Measurements from ENCODE around the gene TPK1. TPM values are rescaled to one million over a fixed set of nuclear protein-coding genes. Genes with fewer than 3 reads are reported as not detected.
"Not testable (repeated sequence)": the region's sequence is repeated elsewhere in the genome, so short reads cannot be mapped to it uniquely, and the experiment has no call there.

TPK1 gene
- total RNA-seq, 1 donor, result 6.9 TPM

GRCh38 chr7:144428431-144428830 lies 407.4 kb downstream of the TPK1 start:
- no peak overlapping the region for H3K4me3 ChIP-seq (ENCODE audit: insufficient read depth, low read length)
- H3K27me3 ChIP-seq (ENCODE audit: insufficient read depth, low read length), result no peaks in the 10 kb centered on the region
- no peaks in the 10 kb centered on the region for H3K79me2 ChIP-seq (ENCODE audit: insufficient read depth, low read length)
- DNase-seq (ENCODE audit: insufficient read length, low spot score, missing footprints), result no peak
- H3K9me3 ChIP-seq (ENCODE audit: low read depth, low read length), result no peaks in the 10 kb centered on the region
- H2AFZ ChIP-seq (ENCODE audit: low read length), result no peak overlapping the region
- H3K36me3 ChIP-seq (ENCODE audit: insufficient read depth, low read length), result no peaks in the 10 kb centered on the region
- H3K4me1 ChIP-seq (ENCODE audit: insufficient read depth, low read length), result no peaks in the 10 kb centered on the region
- H4K20me1 ChIP-seq (ENCODE audit: insufficient read depth, low read length), result no peaks in the 10 kb centered on the region
- H3K27ac ChIP-seq (ENCODE audit: low read depth, low read length), result no peak overlapping the region
- no peak overlapping the region for H3K4me2 ChIP-seq (ENCODE audit: insufficient read depth, low read length)
- no peak for TF ChIP-seq CTCF (IDR thresholded peaks at IDR 0.05; ENCODE audit: extremely low read depth, low read depth, low read length)

GRCh38 chr7:144427539-144427938 lies 408.3 kb downstream of the TPK1 start:
- not testable (repeated sequence) for DNase-seq (ENCODE audit: insufficient read length, low spot score, missing footprints); H2AFZ ChIP-seq (ENCODE audit: low read length); H3K36me3 ChIP-seq (ENCODE audit: insufficient read depth, low read length); H3K27me3 ChIP-seq (ENCODE audit: insufficient read depth, low read length); H4K20me1 ChIP-seq (ENCODE audit: insufficient read depth, low read length); H3K9me3 ChIP-seq (ENCODE audit: low read depth, low read length); H3K4me2 ChIP-seq (ENCODE audit: insufficient read depth, low read length); H3K4me3 ChIP-seq (ENCODE audit: insufficient read depth, low read length); H3K4me1 ChIP-seq (ENCODE audit: insufficient read depth, low read length); H3K79me2 ChIP-seq (ENCODE audit: insufficient read depth, low read length); H3K27ac ChIP-seq (ENCODE audit: low read depth, low read length)

GRCh38 chr7:144418931-144419330 lies 416.9 kb downstream of the TPK1 start:
- not testable (repeated sequence) for H3K4me3 ChIP-seq (ENCODE audit: insufficient read depth, low read length)

GRCh38 chr7:144416341-144416740 lies 419.5 kb downstream of the TPK1 start:
- Histone ChIP-seq H3K27me3 (ENCODE audit: insufficient read depth, low read length) (no peaks in the 10 kb centered on the region), H3K79me2 (ENCODE audit: insufficient read depth, low read length) (no peaks in the 10 kb centered on the region), H3K27ac (ENCODE audit: low read depth, low read length) (no peak overlapping the region), H3K4me2 (ENCODE audit: insufficient read depth, low read length) (no peak overlapping the region), H3K4me1 (ENCODE audit: insufficient read depth, low read length) (no peaks in the 10 kb centered on the region), H2AFZ (ENCODE audit: low read length) (no peak overlapping the region), H4K20me1 (ENCODE audit: insufficient read depth, low read length) (no peaks in the 10 kb centered on the region), H3K36me3 (ENCODE audit: insufficient read depth, low read length) (no peaks in the 10 kb centered on the region), H3K9me3 (ENCODE audit: low read depth, low read length) (no peaks in the 10 kb centered on the region), H3K4me3 (ENCODE audit: insufficient read depth, low read length) (no peak overlapping the region)
- TF ChIP-seq CTCF (IDR thresholded peaks at IDR 0.05; ENCODE audit: extremely low read depth, low read depth, low read length), result no peak
- no peak for DNase-seq (ENCODE audit: insufficient read length, low spot score, missing footprints)

More at GRCh38 chr7:144418931-144419330, 416.9 kb downstream of the TPK1 start:
- H4K20me1 ChIP-seq (ENCODE audit: insufficient read depth, low read length); H3K36me3 ChIP-seq (ENCODE audit: insufficient read depth, low read length); H2AFZ ChIP-seq (ENCODE audit: low read length); H3K79me2 ChIP-seq (ENCODE audit: insufficient read depth, low read length); DNase-seq (ENCODE audit: insufficient read length, low spot score, missing footprints); H3K27me3 ChIP-seq (ENCODE audit: insufficient read depth, low read length); H3K9me3 ChIP-seq (ENCODE audit: low read depth, low read length); H3K4me2 ChIP-seq (ENCODE audit: insufficient read depth, low read length); H3K4me1 ChIP-seq (ENCODE audit: insufficient read depth, low read length); H3K27ac ChIP-seq (ENCODE audit: low read depth, low read length): not testable (repeated sequence)

- Histone ChIP-seq H2AFZ (ENCODE audit: low read length) (no peak overlapping the region), H3K27ac (ENCODE audit: low read depth, low read length) (no peak overlapping the region), H3K79me2 (ENCODE audit: insufficient read depth, low read length) (no peaks in the 10 kb centered on the region), H3K9me3 (ENCODE audit: low read depth, low read length) (no peaks in the 10 kb centered on the region), H3K4me1 (ENCODE audit: insufficient read depth, low read length) (no peaks in the 10 kb centered on the region), H3K27me3 (ENCODE audit: insufficient read depth, low read length) (no peaks in the 10 kb centered on the region), H3K4me3 (ENCODE audit: insufficient read depth, low read length) (no peak overlapping the region), H3K36me3 (ENCODE audit: insufficient read depth, low read length) (no peaks in the 10 kb centered on the region), H4K20me1 (ENCODE audit: insufficient read depth, low read length) (no peaks in the 10 kb centered on the region), H3K4me2 (ENCODE audit: insufficient read depth, low read length) (no peak overlapping the region)
- DNase-seq (ENCODE audit: insufficient read length, low spot score, missing footprints), result no peak
- no peak for TF ChIP-seq CTCF (IDR thresholded peaks at IDR 0.05; ENCODE audit: extremely low read depth, low read depth, low read length)
These were observed 420.0 kb downstream of the TPK1 start for GRCh38 chr7:144415858-144416257.
